ENCODE results near the gene FAM3A. TPM values are rescaled to one million over a fixed set of nuclear protein-coding genes. Genes with fewer than 3 reads are reported as not detected.

Gene FAM3A
- total and polyA plus RNA-seq, 2 donors (not counting 1 experiment from before 2014, with no cell fraction given): 17.3 to 30.2 TPM

GRCh38 chrX:154495472-154495922, 20.5 kb downstream of the FAM3A start:
- no peaks in the 10 kb centered on the region for H3K4me1 ChIP-seq (ENCODE audit: control insufficient read depth, extremely low read depth, insufficient read depth, low read length)
- H3K4me3 ChIP-seq (replicated peaks in 1 of 4; ENCODE audit: control extremely low read depth in 1 of 4, insufficient read depth in 1 of 4, low read depth in 3 of 4, low read length in 4 of 4): no peak overlapping the region
- H2AFZ ChIP-seq (ENCODE audit: low read length): no peak overlapping the region
- H3K36me3 ChIP-seq (ENCODE audit: control insufficient read depth, insufficient read depth, low read length): no peaks in the 10 kb centered on the region
- no peak overlapping the region for H3K27ac ChIP-seq (ENCODE audit: insufficient read depth, low read length)
- TF ChIP-seq CTCF (conservative IDR thresholded peaks at IDR 0.05 in 1 of 2, IDR thresholded peaks at IDR 0.05 in 1 of 2; ENCODE audit: low read depth in 1 of 2, low read length in 2 of 2) (no peak), EZH2 (IDR thresholded peaks at IDR 0.05; ENCODE audit: low read length, missing control alignments) (no peak)
- no peaks in the 10 kb centered on the region for H3K27me3 ChIP-seq (ENCODE audit: control insufficient read depth, insufficient read depth, low read length)
- H3K79me2 ChIP-seq (ENCODE audit: control insufficient read depth, insufficient read depth, low read length): no peaks in the 10 kb centered on the region
- no peak overlapping the region for H3K4me2 ChIP-seq (ENCODE audit: extremely low read depth, insufficient read depth, low read length)
- H4K20me1 ChIP-seq (ENCODE audit: control insufficient read depth, extremely low read depth, insufficient read depth, low read length): no peaks in the 10 kb centered on the region
- H3K9ac ChIP-seq (ENCODE audit: insufficient read depth, low read length): no peak overlapping the region
- DNase-seq (ENCODE audit: low read depth in 2 of 2): no peak
- H3K9me3 ChIP-seq (ENCODE audit: control insufficient read depth, insufficient read depth, low read depth, low read length): no peaks in the 10 kb centered on the region

GRCh38 chrX:154494715-154495114, 21.3 kb downstream of the FAM3A start:
- Histone ChIP-seq H3K4me1 (ENCODE audit: control insufficient read depth, extremely low read depth, insufficient read depth, low read length) (no peaks in the 10 kb centered on the region), H2AFZ (ENCODE audit: low read length) (no peak overlapping the region), H3K4me2 (ENCODE audit: extremely low read depth, insufficient read depth, low read length) (no peak overlapping the region), H3K9me3 (ENCODE audit: control insufficient read depth, insufficient read depth, low read depth, low read length) (no peaks in the 10 kb centered on the region), H3K79me2 (ENCODE audit: control insufficient read depth, insufficient read depth, low read length) (no peaks in the 10 kb centered on the region), H3K36me3 (ENCODE audit: control insufficient read depth, insufficient read depth, low read length) (no peaks in the 10 kb centered on the region), H3K4me3 (replicated peaks in 1 of 4; ENCODE audit: control extremely low read depth in 1 of 4, insufficient read depth in 1 of 4, low read depth in 3 of 4, low read length in 4 of 4) (no peak overlapping the region), H3K27ac (ENCODE audit: insufficient read depth, low read length) (no peak overlapping the region), H4K20me1 (ENCODE audit: control insufficient read depth, extremely low read depth, insufficient read depth, low read length) (no peaks in the 10 kb centered on the region), H3K27me3 (ENCODE audit: control insufficient read depth, insufficient read depth, low read length) (no peaks in the 10 kb centered on the region), H3K9ac (ENCODE audit: insufficient read depth, low read length) (no peak overlapping the region)
- TF ChIP-seq CTCF (conservative IDR thresholded peaks at IDR 0.05 in 1 of 2, IDR thresholded peaks at IDR 0.05 in 1 of 2; ENCODE audit: low read depth in 1 of 2, low read length in 2 of 2): no peak
- TF ChIP-seq EZH2 (IDR thresholded peaks at IDR 0.05; ENCODE audit: low read length, missing control alignments): no peak
- DNase-seq (ENCODE audit: low read depth in 2 of 2): no peak

DNA sequence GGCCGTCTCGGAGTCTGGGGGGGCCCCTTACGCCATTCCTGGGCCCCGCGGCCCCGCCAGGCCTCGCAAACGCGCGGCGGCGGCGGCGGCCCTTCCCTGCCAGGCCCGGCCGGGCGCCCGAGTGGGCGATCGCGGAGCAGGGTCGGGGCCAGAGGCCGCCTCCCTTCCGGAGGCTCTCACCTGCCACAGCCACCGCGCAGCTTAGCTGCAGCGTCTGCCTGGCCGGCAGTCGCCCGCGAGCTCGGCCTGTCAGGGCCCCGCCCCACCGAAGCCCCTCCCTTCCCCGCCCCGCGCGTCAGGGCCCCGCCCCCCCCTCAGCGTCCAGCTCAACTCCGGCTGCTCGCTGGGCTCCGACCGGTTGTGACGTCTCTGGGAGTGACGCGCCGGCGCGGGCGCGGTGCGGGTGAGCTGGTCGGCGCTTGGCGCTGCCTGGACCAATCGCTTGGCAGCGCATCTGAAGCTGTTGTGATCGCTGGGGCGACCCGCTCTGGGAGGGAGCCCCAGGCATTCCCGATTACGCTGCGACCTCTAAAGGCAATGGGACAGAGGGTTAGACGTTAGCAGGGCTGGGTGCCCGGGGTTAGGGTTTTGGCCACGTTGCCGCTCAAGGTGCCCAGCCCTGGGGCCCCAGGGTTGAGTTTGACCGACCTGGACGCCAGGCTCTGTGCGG, 25.5 kb downstream of the FAM3A start, which contains the start of gene SLC10A3:
Gene SLC10A3 (minus strand): TSS at position 216 of the 670 bp plus-strand sequence. CDS start 1,689 bp downstream, outside the sequence.
- Histone ChIP-seq H3K4me3 (replicated peaks in 1 of 4; ENCODE audit: control extremely low read depth in 1 of 4, insufficient read depth in 1 of 4, low read depth in 3 of 4, low read length in 4 of 4) (peak within 1 kb of the TSS; percentile 33 to 67 (median 51)), H3K4me1 (ENCODE audit: control insufficient read depth, extremely low read depth, insufficient read depth, low read length) (peaks cover 2% of the 10 kb centered on the region), H3K36me3 (ENCODE audit: control insufficient read depth, insufficient read depth, low read length) (peaks cover 5% of the 10 kb centered on the region), H3K4me2 (ENCODE audit: extremely low read depth, insufficient read depth, low read length) (peak within 1 kb of the TSS; percentile 85), H3K9ac (ENCODE audit: insufficient read depth, low read length) (peak within 1 kb of the TSS; percentile 66), H3K27me3 (ENCODE audit: control insufficient read depth, insufficient read depth, low read length) (no peaks in the 10 kb centered on the region), H3K27ac (ENCODE audit: insufficient read depth, low read length) (peak within 1 kb of the TSS; percentile 86), H3K9me3 (ENCODE audit: control insufficient read depth, insufficient read depth, low read depth, low read length) (no peaks in the 10 kb centered on the region), H2AFZ (ENCODE audit: low read length) (no peak within 1 kb of the TSS), H3K79me2 (ENCODE audit: control insufficient read depth, insufficient read depth, low read length) (peaks cover 4% of the 10 kb centered on the region), H4K20me1 (ENCODE audit: control insufficient read depth, extremely low read depth, insufficient read depth, low read length) (no peaks in the 10 kb centered on the region)
- DNase-seq (ENCODE audit: low read depth in 2 of 2): peak; percentile 91 to 92
- TF ChIP-seq EZH2 (IDR thresholded peaks at IDR 0.05; ENCODE audit: low read length, missing control alignments): no peak
- peak in 1 of 2 donors; percentile 2 for TF ChIP-seq CTCF (conservative IDR thresholded peaks at IDR 0.05 in 1 of 2, IDR thresholded peaks at IDR 0.05 in 1 of 2; ENCODE audit: low read depth in 1 of 2, low read length in 2 of 2)
